Heart right ventricle (tissue), 16 donors: ENCODE results near the gene TMEM271. TPM values are rescaled to one million over a fixed set of nuclear protein-coding genes. Genes with fewer than 3 reads are reported as not detected.

Source experiments
- ATAC-seq, 8 donors: fragments of 200-7000 bp; cut with Tn5 transposase; one replicate each; pipeline ENCODE4 v1.9.1; 2020; ENCODE audit warnings: mild to moderate bottlenecking in 8 of 8, moderate library complexity in 8 of 8, moderate number of reproducible peaks in 1 of 8
- DNase-seq, 2 donors: peaks; one replicate each; pipeline ENCODE4 v3.0.0-alpha.2; 2020
- H3K27ac ChIP-seq, 10 donors: fragments of 200-600 bp; sonication (generic) in 2 of 10; one replicate each; pipeline versions ENCODE4 v1.5.0 to v1.8.0; 2020 to 2022; ENCODE audit warnings: mild to moderate bottlenecking in 3 of 10
- H3K27me3 ChIP-seq, 7 donors: fragments of 200-600 bp; one replicate each; pipeline ENCODE4 v1.8.0; 2021 to 2022; ENCODE audit warnings: mild to moderate bottlenecking in 2 of 7
- H3K36me3 ChIP-seq, 9 donors: fragments of 200-600 bp; sonication (generic) in 1 of 9; one replicate each; pipeline versions ENCODE4 v1.5.0 to v1.8.0; 2020 to 2022; ENCODE audit warnings: mild to moderate bottlenecking in 2 of 9
- H3K4me1 ChIP-seq, 9 donors: fragments of 200-600 bp; sonication (generic) in 1 of 9; one replicate each; pipeline versions ENCODE4 v1.5.0 to v1.8.0; 2020 to 2022; ENCODE audit warnings: mild to moderate bottlenecking in 4 of 9
- H3K4me3 ChIP-seq, 10 donors: fragments of 200-600 bp; sonication (generic) in 2 of 10; one replicate each; pipeline versions ENCODE4 v1.5.0 to v1.8.0; 2020 to 2022; ENCODE audit warnings: mild to moderate bottlenecking in 7 of 10, moderate library complexity in 2 of 10
- H3K9me3 ChIP-seq, 11 donors: fragments of 200-600 bp in 10 of 11; sonication (generic) in 2 of 11; one replicate each; pipeline versions ENCODE4 v1.5.0 to v1.8.0; 2013 to 2022; ENCODE audit warnings: mild to moderate bottlenecking in 2 of 11, control low read depth in 1 of 11, moderate library complexity in 1 of 11
- CTCF ChIP-seq, 9 donors: fragments of 200-600 bp; sonication (generic) in 2 of 9; IDR thresholded peaks; one replicate each; pipeline versions ENCODE4 v1.5.0 to v1.8.0; 2021 to 2022; ENCODE audit warnings: antibody characterized with exemption in 9 of 9, mild to moderate bottlenecking in 5 of 9, moderate library complexity in 1 of 9
- WGBS, 2 donors: extraction: QIAGEN DNeasy Blood & Tissue Kit; methylation state at CpG; one replicate each; pipeline ENCODE4 v1.1.7; 2013; ENCODE audit warnings: inconsistent platforms in 1 of 2; 5-methylcytosine and 5-hydroxymethylcytosine counted together
- intact Hi-C, 10 donors: fragments of 100-400 bp; cut with DNase I; formaldehyde crosslinking; loops; one replicate each; pipeline versions ENCODE4 v1.11.1 to v1.14.2; 2022
- polyA plus RNA-seq, 2 donors: library from polyadenylated mRNA; stranded (reverse); fragments of 200-250 nt; gene quantifications; one replicate each; pipeline ENCODE4 v1.2.3, GENCODE V29; 2013
- total RNA-seq, 10 donors: library from RNA; stranded (reverse); fragmentation: NEBNext Ultra II Directional in 3 of 10; extraction: Animal tissue kit (Norgen Biotek cat#: 25700) in 3 of 10; gene quantifications; one replicate each; pipeline versions ENCODE4 v1.2.1 to v1.2.4, GENCODE V29; 2021 to 2023
- donor health status: Arrhythmogenic right ventricular cardiomyopathy.
- donor health status: ischemic (EF 13 %, LVEDD 7.1; RV severe dilation, severe dysfunction).
- donor health status: healthy with polysubstance abuse.
- donor health status: DM: no; HTN: yes; CAD: no.
- donor health status: DM: no; HTN: no; CAD: no.
- donor health status: ischemic (EF 25% LVEDD 6.9; RV normal size, moderate dysfunction).
- donor health status: ischemic (EF 25% LVEDD 5.7; RV mildly dilated, moderate dysfunction).
- donor health status: healthy.
- donor health status: DM: yes; HTN: yes; CAD: no.
- donor health status: Ischemic cardiomyopathy.
- donor health status: ischemic (EF 35%, LVEDD 5.7; RV mildly dilated, moderate dysfunction).
- donor health status: nonischemic (EF 11% LVEDD 7.7; RV severe dilation, severe dysfunction).
- donor health status: DM: yes; HTN: yes; CAD: no.
- donor health status: PGD.
- donor health status: ischemic (EF 29% LVEDD 5.4; RV normal size, mild dysfunction).
- donor health status: nonischemic (EF 23%, LVEDD 6.1; RV moderate dilation, normal function).

Gene TMEM271
- total and polyA plus RNA-seq, 12 donors, result not detected

- H3K9me3 ChIP-seq, result no peaks in the 10 kb centered on the region
- H3K4me1 ChIP-seq, result no peaks in the 10 kb centered on the region
- intact Hi-C loops, result no loop called here
- TF ChIP-seq CTCF (IDR thresholded peaks at IDR 0.05), result no peak
- no peak overlapping the region for H3K4me3 ChIP-seq
- no peak overlapping the region for H3K27ac ChIP-seq
- no peak for DNase-seq
- ATAC-seq, result no peak
- H3K36me3 ChIP-seq, result peaks cover 0 to 86% (median 31%) of the 10 kb centered on the region in 9 donors
- 96% methylated on average over 23 of the region's 23 CpGs for WGBS, 2 donors
- H3K27me3 ChIP-seq, result no peaks in the 10 kb centered on the region
Observed at GRCh38 chr4:535924-536281, 40.2 kb downstream of the TMEM271 start.

GRCh38 chr4:535181-535923 lies 40.7 kb downstream of the TMEM271 start:
- no peak for TF ChIP-seq CTCF (IDR thresholded peaks at IDR 0.05)
- Histone ChIP-seq H3K27ac (no peak overlapping the region), H3K27me3 (no peaks in the 10 kb centered on the region), H3K9me3 (no peaks in the 10 kb centered on the region), H3K4me3 (no peak overlapping the region), H3K36me3 (peaks cover 0 to 92% (median 35%) of the 10 kb centered on the region in 9 donors), H3K4me1 (no peaks in the 10 kb centered on the region)
- 94 to 96% methylated on average over 39 of the region's 39 CpGs for WGBS, 2 donors
- intact Hi-C loops, result no loop called here
- no peak for DNase-seq
- ATAC-seq, result no peak

GRCh38 chr4:534576-535151 lies 41.4 kb downstream of the TMEM271 start:
- Histone ChIP-seq H3K9me3 (no peaks in the 10 kb centered on the region), H3K27ac (no peak overlapping the region), H3K27me3 (no peaks in the 10 kb centered on the region), H3K4me1 (no peaks in the 10 kb centered on the region), H3K36me3 (peaks cover 0 to 96% (median 35%) of the 10 kb centered on the region in 9 donors), H3K4me3 (no peak overlapping the region)
- ATAC-seq, result no peak
- DNase-seq, result no peak
- no peak for TF ChIP-seq CTCF (IDR thresholded peaks at IDR 0.05)
- intact Hi-C loops, result no loop called here
- WGBS, 2 donors, result 95% methylated on average over 22 of the region's 22 CpGs

- H3K27ac ChIP-seq, result no peak overlapping the region
- no peak for TF ChIP-seq CTCF (IDR thresholded peaks at IDR 0.05)
- 91% methylated on average over 21 of the region's 21 CpGs for WGBS, 2 donors
- peaks cover 0 to 96% (median 32%) of the 10 kb centered on the region in 9 donors for H3K36me3 ChIP-seq
- H3K4me3 ChIP-seq, result no peak overlapping the region
- no peaks in the 10 kb centered on the region for H3K27me3 ChIP-seq
- intact Hi-C loops, result no loop called here
- H3K4me1 ChIP-seq, result no peaks in the 10 kb centered on the region
- no peak for ATAC-seq
- no peaks in the 10 kb centered on the region for H3K9me3 ChIP-seq
- no peak for DNase-seq
Observed at GRCh38 chr4:534101-534575, 42.0 kb downstream of the TMEM271 start.
